DMS153 treated with DMSO at 0.1 percent for 48 hours (cell line): ENCODE results near the gene ARHGEF10L.

ENCODE experiments used
- DNase-seq: peaks from one replicate; lab custom pipeline; 2025; ENCODE audit not compliant: unreplicated experiment; lab: John Stamatoyannopoulos, UW

ARHGEF10L gene

GRCh38 chr1:17588048-17588871 lies 48.8 kb downstream of the ARHGEF10L start:
- DNase-seq: no peak

GRCh38 chr1:17591814-17592430 lies 52.4 kb downstream of the ARHGEF10L start:
- no peak for DNase-seq

DNA sequence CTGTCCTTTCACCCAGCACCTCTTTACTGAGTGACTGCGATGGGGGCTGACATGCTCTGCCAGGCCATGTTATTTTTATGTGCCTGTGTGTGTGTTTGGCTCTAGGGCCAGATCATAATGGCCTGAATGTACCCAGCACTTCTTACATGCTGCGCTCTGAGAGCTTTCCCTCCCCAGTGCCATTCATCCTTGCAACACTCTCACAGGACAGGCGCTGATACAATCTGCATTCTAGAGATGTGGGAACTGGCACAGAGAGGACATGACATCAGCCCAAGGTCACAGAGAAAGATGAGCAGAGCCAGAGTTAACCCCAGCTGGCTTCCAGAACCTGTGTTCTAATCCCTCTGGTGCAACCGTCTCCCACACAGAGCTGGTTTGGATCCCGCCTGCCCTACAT lies 54.5 kb downstream of the ARHGEF10L start:
- no peak for DNase-seq

DNA sequence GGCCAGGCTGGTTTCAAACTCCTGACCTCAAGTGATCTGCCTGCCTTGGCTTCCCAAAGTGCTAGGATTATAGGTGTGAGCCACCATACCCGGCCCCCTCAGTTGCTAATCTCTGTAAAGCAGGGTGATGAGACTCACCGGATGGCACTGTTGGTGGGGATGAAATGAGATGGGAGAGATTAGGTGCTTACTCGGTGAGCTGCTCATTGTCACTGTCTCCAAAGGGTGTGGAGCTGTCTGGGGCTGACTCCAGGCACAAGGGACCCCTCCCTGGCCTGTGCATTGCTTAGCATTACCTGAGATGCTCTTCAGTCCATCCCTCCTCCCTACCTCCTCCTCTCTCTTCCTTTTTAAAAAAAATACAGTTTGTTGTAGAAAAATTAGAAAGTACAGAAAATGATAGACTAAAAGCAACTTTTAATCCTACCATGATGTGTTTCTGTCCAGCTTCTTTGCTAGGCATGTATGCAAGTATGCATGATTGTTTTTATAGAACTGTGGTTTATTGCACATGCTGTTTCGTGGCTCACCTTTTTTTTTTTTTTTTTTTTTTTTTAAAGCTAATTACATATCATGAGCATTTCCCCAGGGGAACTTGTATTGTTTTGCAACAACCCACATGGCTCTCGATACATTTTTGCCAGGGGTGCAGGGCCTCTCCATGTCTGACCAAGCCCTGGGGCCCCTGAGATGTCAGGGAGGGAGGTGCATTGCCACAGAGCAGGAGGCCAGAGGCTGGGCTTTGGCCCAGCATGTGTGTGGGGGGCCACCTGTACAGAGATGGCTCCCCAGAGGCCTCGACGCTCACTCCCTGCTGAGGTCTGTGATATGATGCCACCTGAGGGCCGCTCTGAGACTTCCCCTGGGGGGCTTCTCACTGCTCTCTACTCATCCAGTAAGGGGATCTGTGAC lies 55.4 kb downstream of the ARHGEF10L start:
- DNase-seq: no peak

GRCh38 chr1:17595602-17595925 lies 56.1 kb downstream of the ARHGEF10L start:
- DNase-seq: no peak

- no peak for DNase-seq
Observed at GRCh38 chr1:17596186-17596585, 56.7 kb downstream of the ARHGEF10L start.

- peak; percentile 87 for DNase-seq
Observed at GRCh38 chr1:17596651-17597509, 57.4 kb downstream of the ARHGEF10L start.

- DNase-seq: no peak
Observed at GRCh38 chr1:17597651-17598050, 58.2 kb downstream of the ARHGEF10L start.

GRCh38 chr1:17598251-17598650 lies 58.8 kb downstream of the ARHGEF10L start:
- no peak for DNase-seq

- no peak for DNase-seq
Observed at GRCh38 chr1:17599291-17599953, 59.9 kb downstream of the ARHGEF10L start.

DNA sequence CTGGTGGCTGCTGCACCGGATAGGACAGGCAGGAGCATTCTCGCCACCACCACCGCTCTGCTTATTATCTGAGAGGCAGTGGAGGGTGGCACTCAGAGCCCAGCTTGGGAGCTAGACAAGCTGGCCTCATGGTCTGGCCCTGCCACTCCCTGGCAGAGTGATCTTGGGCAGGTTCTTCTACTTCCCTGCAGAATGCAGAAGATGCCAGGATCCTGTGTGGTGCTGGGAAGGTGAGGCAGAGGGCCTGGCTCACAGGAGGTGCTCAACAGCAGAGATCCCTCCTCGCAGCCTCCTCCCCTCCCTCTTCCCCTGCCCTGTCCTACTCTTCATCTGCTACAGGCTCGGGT lies 60.4 kb downstream of the ARHGEF10L start:
- no peak for DNase-seq

DNA sequence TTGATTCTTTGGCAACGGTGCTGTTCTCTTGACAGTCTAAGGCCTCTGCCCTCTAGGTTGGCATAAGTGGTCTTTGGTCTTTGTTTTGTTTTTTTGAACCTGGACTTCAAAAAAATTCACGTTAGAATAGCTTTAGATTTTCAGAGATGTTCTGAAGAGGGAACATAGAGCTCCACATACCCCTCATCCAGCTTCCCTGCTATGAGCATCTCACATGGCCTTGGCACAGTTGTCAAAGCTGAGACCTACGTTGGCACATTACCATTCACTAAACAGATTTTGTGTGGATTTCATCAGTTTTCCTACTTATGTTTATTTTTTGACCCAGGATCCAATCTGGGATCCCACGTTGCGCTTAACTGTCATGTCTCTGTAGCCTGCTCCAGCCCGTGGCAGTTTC lies 60.8 kb downstream of the ARHGEF10L start:
- DNase-seq: no peak

GRCh38 chr1:17601643-17602382 lies 62.3 kb downstream of the ARHGEF10L start:
- no peak for DNase-seq

DNA sequence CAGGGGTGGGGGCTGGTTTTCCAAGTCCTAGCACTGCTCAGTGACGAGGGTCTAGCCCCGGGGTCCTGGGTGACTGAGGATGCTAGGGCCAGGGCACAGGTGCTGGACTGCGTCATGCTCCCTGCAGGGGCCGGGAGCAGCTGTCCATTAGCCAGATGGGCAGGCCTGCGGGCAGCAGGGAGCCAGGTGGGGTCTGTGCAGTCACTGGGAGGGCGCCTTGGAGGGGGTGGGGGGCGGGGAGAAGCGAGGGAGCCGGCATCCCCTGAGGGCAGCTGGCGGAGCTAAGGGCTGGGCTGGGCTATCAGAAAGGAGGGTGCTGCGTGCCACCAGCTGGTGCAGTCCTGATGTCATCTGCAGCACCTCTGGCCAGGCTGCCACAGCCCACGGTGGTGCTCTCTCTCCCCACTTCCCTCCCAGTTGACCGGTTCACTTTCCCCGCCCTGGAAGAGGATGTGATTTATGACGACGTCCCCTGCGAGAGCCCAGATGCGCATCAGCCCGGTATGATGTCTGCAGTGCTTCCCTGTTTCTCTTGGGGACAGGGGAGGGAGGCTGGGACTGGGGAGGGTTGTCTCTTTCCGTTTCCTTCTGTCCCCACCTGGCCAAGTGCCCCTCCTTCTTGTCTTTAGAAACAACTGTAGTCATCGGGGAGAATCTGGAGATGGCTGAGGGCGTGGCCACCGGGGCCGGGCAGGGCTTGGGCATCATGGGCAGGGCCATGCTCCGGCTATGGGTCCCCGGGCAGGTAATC lies 63.8 kb downstream of the ARHGEF10L start:
- no peak for DNase-seq

DNA sequence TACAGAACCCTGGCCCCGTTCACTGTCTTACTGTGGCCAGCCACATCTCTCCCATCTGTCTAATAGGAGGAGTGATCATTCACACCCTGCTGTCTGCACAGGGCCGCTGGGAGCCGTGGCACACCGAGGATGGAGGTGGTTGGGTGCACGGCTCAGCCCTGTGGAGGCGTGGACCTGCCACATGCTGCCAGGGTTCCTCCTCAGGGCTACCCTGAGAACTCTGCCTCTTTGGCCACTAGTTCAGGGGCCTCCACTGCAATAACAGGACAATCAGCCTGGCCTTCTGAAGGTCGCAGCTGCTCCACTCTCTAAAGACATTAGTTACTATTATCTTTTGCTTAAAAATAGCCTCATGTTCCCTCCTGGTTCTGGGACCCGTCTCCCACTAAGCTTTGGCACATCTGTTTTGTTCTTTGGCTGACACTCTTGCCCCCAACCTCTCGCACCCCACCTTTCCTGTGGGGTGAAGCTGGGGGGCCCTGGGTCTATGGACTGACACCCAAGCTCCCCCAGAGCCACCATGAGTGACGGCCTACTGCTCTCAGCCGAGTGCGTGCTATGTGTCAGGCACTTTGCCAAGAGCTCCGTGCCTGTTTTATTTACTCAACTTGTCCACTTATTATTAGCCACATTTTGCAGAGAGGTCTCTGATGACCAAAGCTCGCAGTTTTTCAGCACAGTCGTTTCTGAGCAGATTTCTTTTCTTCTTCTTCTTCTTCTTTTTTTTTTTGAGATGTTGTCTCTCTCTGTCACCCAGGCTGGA lies 66.3 kb downstream of the ARHGEF10L start:
- DNase-seq: peak; percentile 35

- DNase-seq: peak; percentile 33
Observed at GRCh38 chr1:17606826-17607440, 67.4 kb downstream of the ARHGEF10L start.

- no peak for DNase-seq
Observed at GRCh38 chr1:17607644-17608581, 68.4 kb downstream of the ARHGEF10L start.
